Measurements from ENCODE around the gene OMP. TPM values are rescaled to one million over a fixed set of nuclear protein-coding genes. Genes with fewer than 3 reads are reported as not detected.

OMP gene
- total and polyA plus RNA-seq, 2 donors (not counting 3 experiments of a cell fraction or from before 2014, with no cell fraction given), result 0.80 TPM; not detected in 1

GRCh38 chr11:77072851-77073327 lies 29.8 kb upstream of the OMP start:
- H3K27me3 ChIP-seq (ENCODE audit: control insufficient read depth in 2 of 2, insufficient read depth in 2 of 2, low read length in 2 of 2), result no peaks in the 10 kb centered on the region
- no peak for TF ChIP-seq POLR2A (IDR thresholded peaks at IDR 0.05; ENCODE audit: low read depth, low read length)
- TF ChIP-seq POLR2AphosphoS5 (IDR thresholded peaks at IDR 0.05; ENCODE audit: insufficient read depth, low read depth, low read length), result no peak
- no peak for TF ChIP-seq EZH2 (IDR thresholded peaks at IDR 0.05; ENCODE audit: borderline replicate concordance, low read depth, low read length, severe bottlenecking)
- TF ChIP-seq FOS (IDR thresholded peaks at IDR 0.05; ENCODE audit: borderline replicate concordance, insufficient read depth, low read length), result no peak
- TF ChIP-seq CTCF (IDR thresholded peaks at IDR 0.05; ENCODE audit: extremely low read depth in 1 of 2, insufficient read depth in 1 of 2, low read depth in 1 of 2, low read length in 2 of 2), result no peak
- TF ChIP-seq, protein P1, sequence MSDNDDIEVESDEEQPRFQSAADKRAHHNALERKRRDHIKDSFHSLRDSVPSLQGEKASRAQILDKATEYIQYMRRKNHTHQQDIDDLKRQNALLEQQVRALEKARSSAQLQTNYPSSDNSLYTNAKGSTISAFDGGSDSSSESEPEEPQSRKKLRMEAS (IDR thresholded peaks at IDR 0.05; ENCODE audit: insufficient read depth, insufficient read length), result no peak
- no peak for TF ChIP-seq MYC (IDR thresholded peaks at IDR 0.05; ENCODE audit: low read depth, low read length)
- TF ChIP-seq JUN (IDR thresholded peaks at IDR 0.05; ENCODE audit: borderline replicate concordance, insufficient read depth, insufficient read length, low read depth), result no peak
- TF ChIP-seq GATA2 (IDR thresholded peaks at IDR 0.05; ENCODE audit: insufficient read depth, insufficient read length, low read depth, low read length), result no peak
- intact Hi-C loops (cut with micrococcal nuclease) (loop anchor here (1.0 kb wide), 3 partner anchors 9 to 26 kb away; no protein-coding TSS in a partner anchor), dilution Hi-C loops (cut with MboI; ENCODE audit: extremely low pct_ligation_motif_present, low sequenced_read_pairs) (no loop called here)
- POLR2A ChIA-PET, result no interaction called here
- FAIRE-seq (no peak), DNase-seq (ENCODE audit: low read depth, low spot score) (no peak)
- no TSS peak for BruUV-seq (replicated peaks)
- no peak overlapping the region for H3K4me2 ChIP-seq (ENCODE audit: insufficient read depth, low read length)
- H3K9me1 ChIP-seq (replicated peaks; ENCODE audit: control insufficient read depth, extremely low read depth, insufficient read depth, low read length), result no peaks in the 10 kb centered on the region
- no peaks in the 10 kb centered on the region for H3K79me2 ChIP-seq (ENCODE audit: control insufficient read depth, insufficient read depth, low read length)
- peak overlapping the region; percentile 80 for H3K27ac ChIP-seq (ENCODE audit: insufficient read depth, low read depth, low read length)
- peak overlapping the region; percentile 2 for H2AFZ ChIP-seq (ENCODE audit: low read depth, low read length)
- no peaks in the 10 kb centered on the region for H4K20me1 ChIP-seq (replicated peaks; ENCODE audit: control insufficient read depth, extremely low read depth, insufficient read depth, low read length)
- H3K4me1 ChIP-seq (ENCODE audit: control insufficient read depth, extremely low read depth, insufficient read depth, low read length), result peaks cover 30% of the 10 kb centered on the region
- H3K9ac ChIP-seq (replicated peaks; ENCODE audit: extremely low read depth, insufficient read depth, low read length), result no peak overlapping the region
- H3K4me3 ChIP-seq (replicated peaks in 1 of 3; ENCODE audit: insufficient read depth in 1 of 3, low read depth in 1 of 3, low read length in 3 of 3), result no peak overlapping the region
- H3K36me3 ChIP-seq (ENCODE audit: control insufficient read depth in 2 of 2, extremely low read depth in 1 of 2, insufficient read depth in 2 of 2, low read length in 2 of 2), result no peaks in the 10 kb centered on the region
- no peaks in the 10 kb centered on the region for H3K9me3 ChIP-seq (replicated peaks; ENCODE audit: control insufficient read depth, insufficient read depth, low read length)
- CTCF ChIA-PET, result interaction anchor here (0.8 to 3.4 kb wide), 10 partner anchors 9 to 153 kb away, joined by 3 to 44 read pairs (median 8); no protein-coding TSS in a partner anchor

Data from endothelial cell of umbilical vein (primary cell).